Neural cell (in vitro differentiated cells): ENCODE measurements around the gene RPLP1.

Experiments
- EZH2 ChIP-seq: fragments of 200-600, 300-800 bp; shearing (Covaris generic), sonication (generic); IDR thresholded peaks from 2 replicates; pipeline ENCODE4 v1.6.1; 2014; ENCODE audit warnings: antibody characterized with exemption, low read length, borderline replicate concordance, mild to moderate bottlenecking; ENCODE audit not compliant: insufficient read depth, poor library complexity, severe bottlenecking
- TF ChIP-seq, protein P1 (sequence below): fragments of 450-650 bp; IDR thresholded peaks from 2 replicates; pipeline ENCODE4 v1.5.1; 2014; ENCODE audit warnings: antibody characterized with exemption, mild to moderate bottlenecking, moderate library complexity; ENCODE audit not compliant: poor library complexity, severe bottlenecking

DNA sequence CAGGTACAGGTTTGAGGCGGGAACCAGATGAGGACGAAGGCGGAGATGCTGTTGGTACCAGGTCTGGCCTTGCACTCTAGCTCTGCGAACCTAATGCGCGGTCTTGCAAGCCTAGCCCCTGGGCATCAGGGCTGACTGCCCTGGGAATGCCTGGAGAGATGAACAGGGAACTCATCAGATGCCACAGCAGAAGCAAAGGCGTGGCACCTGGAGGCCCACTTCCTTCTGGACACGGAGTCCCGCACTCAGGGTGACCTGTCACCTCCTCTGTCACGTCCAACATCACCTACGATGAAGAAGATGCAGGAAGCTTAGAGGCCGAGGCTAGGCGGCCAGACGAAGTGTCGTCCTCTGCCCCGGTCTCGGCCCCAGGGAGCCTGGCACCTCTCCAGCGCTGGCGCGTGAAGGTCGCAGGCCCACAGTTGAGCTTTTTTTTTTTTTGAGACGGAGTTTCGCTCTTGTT is 9.4 kb downstream of the RPLP1 start:
- TF ChIP-seq, protein P1, sequence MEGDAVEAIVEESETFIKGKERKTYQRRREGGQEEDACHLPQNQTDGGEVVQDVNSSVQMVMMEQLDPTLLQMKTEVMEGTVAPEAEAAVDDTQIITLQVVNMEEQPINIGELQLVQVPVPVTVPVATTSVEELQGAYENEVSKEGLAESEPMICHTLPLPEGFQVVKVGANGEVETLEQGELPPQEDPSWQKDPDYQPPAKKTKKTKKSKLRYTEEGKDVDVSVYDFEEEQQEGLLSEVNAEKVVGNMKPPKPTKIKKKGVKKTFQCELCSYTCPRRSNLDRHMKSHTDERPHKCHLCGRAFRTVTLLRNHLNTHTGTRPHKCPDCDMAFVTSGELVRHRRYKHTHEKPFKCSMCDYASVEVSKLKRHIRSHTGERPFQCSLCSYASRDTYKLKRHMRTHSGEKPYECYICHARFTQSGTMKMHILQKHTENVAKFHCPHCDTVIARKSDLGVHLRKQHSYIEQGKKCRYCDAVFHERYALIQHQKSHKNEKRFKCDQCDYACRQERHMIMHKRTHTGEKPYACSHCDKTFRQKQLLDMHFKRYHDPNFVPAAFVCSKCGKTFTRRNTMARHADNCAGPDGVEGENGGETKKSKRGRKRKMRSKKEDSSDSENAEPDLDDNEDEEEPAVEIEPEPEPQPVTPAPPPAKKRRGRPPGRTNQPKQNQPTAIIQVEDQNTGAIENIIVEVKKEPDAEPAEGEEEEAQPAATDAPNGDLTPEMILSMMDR: no peak
- no peak for TF ChIP-seq EZH2
